ENCODE data around the gene PDIA5. TPM values are rescaled to one million over a fixed set of nuclear protein-coding genes. Genes with fewer than 3 reads are reported as not detected.

PDIA5 gene
- total RNA-seq, 1 donor from 2014 or later, result 28.5 TPM

DNA sequence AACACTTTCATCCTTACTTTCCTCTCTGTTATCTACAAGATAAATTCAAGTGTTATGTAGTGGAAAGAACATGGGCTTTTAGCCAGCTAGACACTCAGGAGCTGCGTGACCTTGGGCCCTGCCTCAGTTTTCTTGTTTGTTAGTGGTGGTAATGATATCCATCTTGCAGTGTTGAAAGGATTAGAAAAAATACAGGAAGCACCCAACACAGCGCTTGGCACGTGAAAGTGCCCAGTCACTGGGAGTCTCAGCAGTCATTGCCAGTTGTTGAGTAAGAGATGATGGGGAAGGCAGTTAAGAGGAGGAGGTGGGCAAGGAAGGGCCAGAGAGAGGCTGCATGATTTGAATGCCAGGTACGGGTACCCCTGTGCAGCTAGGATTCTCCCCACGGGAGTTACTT lies 5.3 kb downstream of the PDIA5 start:
- no peaks in the 10 kb centered on the region for H3K9me3 Mint-ChIP-seq
- TF ChIP-seq, protein P1, sequence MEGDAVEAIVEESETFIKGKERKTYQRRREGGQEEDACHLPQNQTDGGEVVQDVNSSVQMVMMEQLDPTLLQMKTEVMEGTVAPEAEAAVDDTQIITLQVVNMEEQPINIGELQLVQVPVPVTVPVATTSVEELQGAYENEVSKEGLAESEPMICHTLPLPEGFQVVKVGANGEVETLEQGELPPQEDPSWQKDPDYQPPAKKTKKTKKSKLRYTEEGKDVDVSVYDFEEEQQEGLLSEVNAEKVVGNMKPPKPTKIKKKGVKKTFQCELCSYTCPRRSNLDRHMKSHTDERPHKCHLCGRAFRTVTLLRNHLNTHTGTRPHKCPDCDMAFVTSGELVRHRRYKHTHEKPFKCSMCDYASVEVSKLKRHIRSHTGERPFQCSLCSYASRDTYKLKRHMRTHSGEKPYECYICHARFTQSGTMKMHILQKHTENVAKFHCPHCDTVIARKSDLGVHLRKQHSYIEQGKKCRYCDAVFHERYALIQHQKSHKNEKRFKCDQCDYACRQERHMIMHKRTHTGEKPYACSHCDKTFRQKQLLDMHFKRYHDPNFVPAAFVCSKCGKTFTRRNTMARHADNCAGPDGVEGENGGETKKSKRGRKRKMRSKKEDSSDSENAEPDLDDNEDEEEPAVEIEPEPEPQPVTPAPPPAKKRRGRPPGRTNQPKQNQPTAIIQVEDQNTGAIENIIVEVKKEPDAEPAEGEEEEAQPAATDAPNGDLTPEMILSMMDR (conservative IDR thresholded peaks at IDR 0.05), result no peak
- no peak overlapping the region for H3K4me3 Mint-ChIP-seq
- no peaks in the 10 kb centered on the region for H3K27me3 Mint-ChIP-seq
- peaks cover 45% of the 10 kb centered on the region for H3K4me1 Mint-ChIP-seq (ENCODE audit: unreplicated experiment)
- DNase-seq (ENCODE audit: extremely low spot score, unreplicated experiment), result no peak
- H3K27ac Mint-ChIP-seq, result no peak overlapping the region
- peaks cover 4% of the 10 kb centered on the region for H3K36me3 Mint-ChIP-seq

DNA sequence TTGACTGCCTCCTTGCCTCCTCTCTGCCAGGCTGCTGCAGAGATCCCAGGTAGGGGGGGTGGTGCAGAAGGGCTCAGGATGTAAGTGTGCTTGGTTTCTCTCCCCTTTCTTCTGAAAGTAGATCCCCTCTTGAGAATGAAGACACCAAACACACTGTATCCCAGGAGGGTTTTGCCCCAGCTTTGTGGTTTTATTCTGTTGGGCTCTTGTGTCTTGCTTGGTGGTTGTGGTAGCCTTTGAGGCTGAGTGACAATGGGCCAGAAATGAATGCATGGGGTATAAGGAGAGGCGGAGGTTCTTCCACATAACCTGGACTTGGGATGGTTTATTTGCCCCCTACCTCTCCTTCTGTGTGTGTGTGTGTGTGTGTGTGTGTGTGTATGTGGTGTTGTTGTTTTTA lies 5.7 kb downstream of the PDIA5 start:
- Mint-ChIP-seq H3K4me1 (ENCODE audit: unreplicated experiment) (peaks cover 45% of the 10 kb centered on the region), H3K27ac (no peak overlapping the region), H3K36me3 (peaks cover 4% of the 10 kb centered on the region), H3K9me3 (no peaks in the 10 kb centered on the region), H3K4me3 (no peak overlapping the region), H3K27me3 (no peaks in the 10 kb centered on the region)
- no peak for DNase-seq (ENCODE audit: extremely low spot score, unreplicated experiment)
- TF ChIP-seq, protein P1 (conservative IDR thresholded peaks at IDR 0.05), result no peak

DNA sequence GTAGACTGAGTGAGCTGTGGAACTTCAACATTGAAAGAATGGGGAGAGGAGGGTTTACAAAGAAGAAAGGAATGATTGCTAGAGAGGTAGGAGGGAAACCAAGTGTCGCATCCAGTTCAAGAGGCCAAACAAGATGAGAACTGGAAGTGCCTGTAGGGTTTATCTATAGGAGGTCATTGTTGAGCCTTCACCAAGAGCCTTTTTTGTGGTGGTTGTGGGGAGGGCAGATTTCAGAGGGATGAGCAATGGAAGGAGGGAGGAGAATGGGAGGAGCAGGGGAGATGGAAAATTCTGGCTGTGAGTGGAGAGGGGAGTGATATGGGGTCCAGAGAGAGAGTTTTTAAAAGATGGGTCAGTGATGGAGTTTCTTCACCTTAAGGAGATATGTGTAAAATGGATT lies 8.5 kb downstream of the PDIA5 start:
- TF ChIP-seq, protein P1 (conservative IDR thresholded peaks at IDR 0.05), result no peak
- Mint-ChIP-seq H3K9me3 (no peaks in the 10 kb centered on the region), H3K36me3 (peaks cover 4% of the 10 kb centered on the region), H3K27ac (no peak overlapping the region), H3K4me1 (ENCODE audit: unreplicated experiment) (peaks cover 34% of the 10 kb centered on the region), H3K4me3 (no peak overlapping the region), H3K27me3 (no peaks in the 10 kb centered on the region)
- no peak for DNase-seq (ENCODE audit: extremely low spot score, unreplicated experiment)

DNA sequence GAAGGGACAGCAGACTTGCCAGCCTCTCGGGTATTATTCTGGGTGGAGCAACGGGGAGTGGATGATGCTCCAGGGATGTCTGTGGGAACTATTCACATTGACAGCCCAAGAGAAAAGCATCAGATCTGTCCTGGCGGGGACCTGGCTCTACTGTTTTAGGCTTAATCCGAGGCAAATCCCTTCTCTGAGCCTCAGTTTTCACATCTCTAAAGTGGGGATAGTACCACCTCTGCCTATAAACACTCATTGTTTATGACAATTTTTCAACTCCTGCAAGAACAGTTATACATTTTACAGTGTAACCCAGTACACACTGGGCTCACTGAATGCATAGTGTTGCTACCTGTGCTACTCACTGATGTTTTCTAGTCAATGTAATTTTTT lies 9.3 kb downstream of the PDIA5 start:
- peaks cover 4% of the 10 kb centered on the region for H3K36me3 Mint-ChIP-seq
- peaks cover 33% of the 10 kb centered on the region for H3K4me1 Mint-ChIP-seq (ENCODE audit: unreplicated experiment)

DNA sequence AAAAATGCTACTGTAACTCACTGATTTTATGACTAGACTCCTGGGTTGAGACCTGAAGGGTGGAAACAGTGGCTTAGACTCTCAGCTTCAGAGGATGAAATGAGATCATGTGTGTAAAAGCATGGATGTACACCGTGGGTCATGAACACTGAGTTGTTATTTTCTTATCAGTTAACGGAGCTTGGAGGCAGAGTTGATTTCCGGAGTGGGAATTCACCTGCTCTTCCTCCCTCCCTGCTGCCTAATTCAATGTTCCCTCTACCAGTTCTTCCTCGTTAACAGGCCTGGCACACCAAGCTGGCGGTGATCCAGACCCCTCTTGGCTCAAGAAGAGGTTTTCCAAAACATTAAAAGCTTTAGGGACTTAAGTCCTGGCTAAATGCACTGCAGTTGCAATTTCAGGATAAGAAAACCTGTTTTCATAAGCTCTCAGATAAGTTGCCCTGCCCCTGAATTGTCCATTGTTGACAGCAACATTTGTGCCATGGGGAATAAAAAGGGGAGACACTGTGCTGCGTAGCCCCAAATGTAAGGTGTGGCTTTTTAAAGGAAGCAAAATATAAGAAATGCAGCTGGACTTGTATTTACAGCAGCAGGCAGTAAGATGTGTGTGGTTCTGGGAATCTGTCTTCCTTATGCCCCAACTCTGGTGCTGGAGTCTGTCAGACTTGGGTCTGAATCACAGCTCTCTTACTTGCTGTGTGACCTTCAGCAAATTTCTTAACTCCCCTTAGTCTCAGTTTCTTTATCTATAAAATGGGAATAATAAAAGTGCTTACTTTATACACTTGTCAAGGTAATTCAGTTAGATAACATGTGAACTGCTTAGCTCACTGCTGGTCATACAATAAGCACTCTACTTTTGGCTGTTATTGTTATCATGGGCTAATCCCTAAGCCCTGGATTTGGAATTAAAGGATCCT lies 9.9 kb downstream of the PDIA5 start:
- Mint-ChIP-seq H3K4me1 (ENCODE audit: unreplicated experiment) (peaks cover 30% of the 10 kb centered on the region), H3K9me3 (no peaks in the 10 kb centered on the region), H3K27ac (peak overlapping the region; percentile 36), H3K36me3 (peaks cover 4% of the 10 kb centered on the region), H3K4me3 (no peak overlapping the region), H3K27me3 (no peaks in the 10 kb centered on the region)
- TF ChIP-seq, protein P1 (conservative IDR thresholded peaks at IDR 0.05), result no peak
- DNase-seq (ENCODE audit: extremely low spot score, unreplicated experiment), result no peak

More for the DNA sequence above, 9.3 kb downstream of the PDIA5 start:
- no peak for DNase-seq (ENCODE audit: extremely low spot score, unreplicated experiment)
- H3K4me3 Mint-ChIP-seq, result no peak overlapping the region
- H3K27ac Mint-ChIP-seq, result no peak overlapping the region
- H3K9me3 Mint-ChIP-seq, result no peaks in the 10 kb centered on the region
- H3K27me3 Mint-ChIP-seq, result no peaks in the 10 kb centered on the region
- TF ChIP-seq, protein P1 (conservative IDR thresholded peaks at IDR 0.05), result no peak

All from type B pancreatic cell (in vitro differentiated cells).